KBM-7 (cell line): ENCODE results near the gene PREB.
"Not testable (repeated sequence)": the region's sequence is repeated elsewhere in the genome, so short reads cannot be mapped to it uniquely, and the experiment has no call there.

Experiments used
- DNase-seq: peaks from one replicate; pipeline ENCODE4 v3.0.0-alpha.2; 2015
- in situ Hi-C: fragments of 300-500 bp; cut with MboI; formaldehyde crosslinking; loops from 2 replicates; pipeline ENCODE4 v1.14.3; 2020; ENCODE audit warnings: low sequenced_read_pairs, low pct_unique_long_range_greater_than_20kb, mixed read lengths

Gene PREB

GRCh38 chr2:27131429-27131828, 3.0 kb downstream of the PREB start:
- DNase-seq: no peak

DNA sequence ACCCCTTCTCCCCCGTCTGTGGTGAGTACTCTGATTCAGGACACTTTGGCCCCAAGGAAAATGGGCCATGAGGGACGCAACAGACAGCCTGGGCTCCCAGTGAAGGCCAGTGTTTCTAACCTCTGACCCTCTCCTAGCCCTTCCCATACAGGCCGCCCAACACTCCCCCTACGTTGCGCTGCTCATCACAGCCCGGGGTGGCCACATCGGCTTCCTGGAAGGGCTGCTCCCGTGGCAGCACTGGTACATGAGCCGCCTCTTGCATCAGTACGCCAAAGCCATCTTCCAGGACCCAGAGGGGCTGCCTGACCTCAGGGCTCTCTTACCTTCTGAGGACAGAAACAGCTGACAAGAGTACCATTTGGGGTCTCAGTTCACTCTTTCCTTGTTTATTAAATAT, 4.0 kb downstream of the PREB start:
- in situ Hi-C loops: no loop called here
- no peak for DNase-seq

More at GRCh38 chr2:27131429-27131828, 3.0 kb downstream of the PREB start:
- in situ Hi-C loops: no loop called here

DNA sequence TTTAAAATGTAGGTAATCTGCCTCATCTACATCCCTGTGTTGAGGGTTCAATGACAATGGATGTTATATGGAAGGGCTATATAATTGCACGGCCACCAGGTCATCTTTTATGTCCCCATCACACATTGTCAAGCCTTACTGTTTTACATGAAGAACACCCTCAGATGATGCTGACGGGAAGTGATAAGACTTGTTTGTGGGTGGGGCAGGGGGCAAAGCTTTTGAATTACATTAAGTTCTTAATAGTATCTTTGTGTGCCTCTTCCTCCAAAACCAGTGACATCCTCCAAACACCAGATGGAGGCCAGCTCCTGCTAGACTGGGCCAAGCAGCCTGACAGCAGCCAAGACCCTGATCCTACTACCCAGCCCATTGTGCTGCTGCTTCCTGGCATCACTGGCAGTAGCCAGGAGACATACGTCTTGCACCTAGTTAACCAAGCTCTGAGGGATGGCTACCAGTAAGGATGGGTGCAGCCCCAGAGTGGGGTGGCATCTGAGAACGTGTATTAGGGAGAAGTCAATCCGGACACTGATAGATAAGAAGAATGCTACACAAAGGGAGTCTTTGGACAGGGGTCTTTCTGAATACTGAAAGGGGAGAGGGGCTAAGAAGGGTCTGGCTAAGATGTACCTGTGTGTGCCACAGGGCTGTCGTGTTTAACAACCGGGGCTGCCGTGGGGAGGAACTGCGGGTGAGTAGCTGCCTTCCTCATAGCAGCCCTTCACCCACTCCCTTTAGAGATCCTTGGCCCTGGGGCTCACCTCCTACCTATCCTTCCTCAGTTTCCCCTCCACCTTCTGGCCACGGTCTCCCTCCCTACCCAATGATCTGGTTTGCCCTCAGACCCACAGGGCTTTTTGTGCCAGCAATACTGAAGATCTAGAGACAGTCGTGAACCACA, 5.5 kb downstream of the PREB start:
- in situ Hi-C loops: no loop called here
- no peak for DNase-seq

DNA sequence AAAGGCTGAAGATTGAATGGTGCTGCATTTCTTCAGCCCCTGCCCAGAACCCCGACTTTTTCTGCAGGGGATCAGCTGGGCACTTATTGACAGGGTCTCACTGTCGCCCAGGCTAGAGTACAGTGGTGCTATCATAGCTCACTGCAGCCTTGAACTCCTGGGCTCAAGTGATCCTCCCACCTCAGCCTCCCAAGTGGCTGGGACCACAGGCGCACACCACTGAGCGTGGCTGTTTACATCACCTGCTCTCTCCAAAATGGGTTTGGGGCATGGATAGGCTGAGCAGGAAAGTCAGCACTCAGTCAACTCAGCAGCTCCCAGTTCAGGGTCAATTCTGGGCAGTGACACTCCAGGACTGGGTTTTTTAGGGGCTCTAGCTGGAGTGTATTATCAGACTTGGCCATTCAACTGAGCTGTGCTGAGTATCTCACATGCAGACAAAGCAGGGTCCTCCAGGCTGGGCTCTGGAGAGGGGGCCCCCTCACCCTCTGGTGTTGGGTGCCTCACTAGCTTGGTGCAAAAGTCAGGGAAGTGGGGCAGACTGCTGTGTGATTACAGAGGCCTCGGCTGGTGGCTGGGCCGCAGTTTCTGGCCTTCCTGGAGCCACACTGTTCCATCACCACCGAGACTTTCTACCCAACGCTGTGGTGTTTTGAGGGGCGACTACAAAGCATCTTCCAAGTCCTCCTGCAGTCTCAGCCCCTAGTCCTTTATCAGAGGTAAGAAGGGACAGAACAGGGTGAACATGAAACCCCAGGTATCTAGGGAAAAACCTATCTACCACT, 6.4 kb downstream of the PREB start:
- DNase-seq: no peak
- in situ Hi-C loops: no loop called here

- DNase-seq: no peak
- in situ Hi-C loops: no loop called here
Measured at GRCh38 chr2:27126252-27126710, 8.2 kb downstream of the PREB start.

DNA sequence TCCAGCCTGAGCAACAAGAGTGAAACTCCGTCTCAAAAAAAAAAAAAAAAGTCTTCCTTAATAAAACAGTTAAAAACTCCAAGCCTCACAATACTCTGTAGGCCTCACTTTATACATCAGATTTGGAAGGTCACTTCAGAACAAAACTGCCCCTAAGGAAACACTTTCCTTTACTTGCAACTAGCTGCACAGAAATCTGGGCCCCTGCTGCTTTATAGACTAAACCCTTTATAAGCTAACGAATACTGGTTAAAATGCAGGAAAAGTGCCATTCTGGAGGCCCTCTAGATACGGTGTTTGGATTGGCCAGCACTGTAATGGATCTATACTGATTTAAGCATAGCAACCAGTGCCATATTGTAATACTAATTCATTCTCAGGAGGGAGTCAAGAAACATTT, 9.3 kb downstream of the PREB start:
- no peak for DNase-seq
- in situ Hi-C loops: no loop called here

- in situ Hi-C loops: no loop called here
- peak; percentile 60 for DNase-seq
Measured at GRCh38 chr2:27123302-27124150, 10.9 kb downstream of the PREB start, which contains the start of gene ABHD1. Gene ABHD1 (plus strand): TSS chr2:27123815. CDS start chr2:27123949, 134 bp downstream.

DNA sequence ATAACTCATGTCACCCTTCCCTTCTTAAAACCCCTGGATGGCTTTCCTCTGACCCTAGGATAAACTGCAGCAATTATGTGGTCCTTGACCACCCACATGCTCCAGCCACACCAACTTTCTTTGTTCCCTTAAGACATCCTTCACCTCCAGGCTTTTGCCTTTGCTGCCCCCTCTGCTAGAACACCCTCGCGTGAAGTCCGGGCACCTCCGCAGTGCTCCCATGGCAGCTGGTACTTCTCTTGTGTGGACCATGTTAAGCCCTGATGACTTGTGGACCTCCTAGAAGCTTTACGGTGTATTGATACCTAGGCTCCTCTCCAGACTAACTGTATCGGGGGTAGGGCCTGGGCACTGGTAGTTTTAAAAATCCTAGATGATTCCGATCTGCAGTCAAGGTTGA, 11.6 kb downstream of the PREB start:
- DNase-seq: no peak
- in situ Hi-C loops: no loop called here

DNA sequence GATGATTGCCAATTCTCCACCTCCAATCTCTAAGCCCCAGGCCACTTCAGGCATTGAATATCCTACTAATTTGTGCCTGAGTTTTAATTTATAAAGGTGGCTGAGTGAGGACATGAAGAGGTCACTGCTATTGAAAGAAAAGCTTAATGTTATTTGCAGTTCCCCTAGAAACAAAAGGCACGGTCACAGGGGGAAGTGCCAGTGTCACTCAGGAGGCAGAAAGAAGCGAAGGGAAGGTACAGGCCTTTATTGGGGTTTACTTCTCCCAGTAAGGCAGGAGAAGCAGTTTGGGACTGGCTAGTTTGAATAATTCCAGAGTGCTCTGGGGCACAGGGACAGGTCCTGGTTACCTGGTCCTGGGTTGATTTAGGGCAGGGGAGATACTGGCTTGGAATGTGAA, 12.5 kb downstream of the PREB start:
- in situ Hi-C loops: no loop called here
- DNase-seq: no peak

- DNase-seq, in situ Hi-C loops: not testable (repeated sequence)
Measured at GRCh38 chr2:27119330-27119670, 15.1 kb downstream of the PREB start.

- DNase-seq: no peak
- in situ Hi-C loops: no loop called here
Measured at GRCh38 chr2:27118525-27119329, 15.7 kb downstream of the PREB start, which contains the start of gene CGREF1. Gene CGREF1 (minus strand): TSS chr2:27119128. CDS start chr2:27104366, 14,762 bp downstream.

DNA sequence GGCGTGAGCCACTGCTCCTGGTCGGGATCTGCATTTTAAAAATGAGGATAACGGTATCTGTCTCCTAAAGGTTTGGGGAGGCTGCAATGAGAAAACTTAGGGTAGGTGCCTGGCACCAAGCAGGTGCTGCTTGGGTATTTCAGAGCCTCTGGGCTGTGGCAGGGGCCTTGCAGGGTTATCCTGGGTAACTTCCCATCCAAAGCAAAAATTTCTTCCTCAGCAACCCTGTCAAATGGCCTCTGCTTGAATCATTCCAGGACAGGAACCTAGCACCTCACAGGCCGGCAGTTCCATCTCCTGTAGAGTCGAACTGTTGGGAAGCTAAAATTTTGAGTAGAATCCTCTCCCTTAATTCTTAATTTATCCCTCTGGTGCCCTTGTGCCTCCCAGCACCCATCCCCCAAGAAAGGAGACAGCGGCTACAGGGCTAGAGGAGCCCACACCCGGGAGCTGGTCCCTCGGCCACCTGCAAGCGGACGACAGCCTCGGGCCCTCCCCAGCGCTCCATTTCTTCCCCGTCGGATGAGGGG, 16.4 kb downstream of the PREB start:
- in situ Hi-C loops: no loop called here
- no peak for DNase-seq

GRCh38 chr2:27115519-27115918, 18.9 kb downstream of the PREB start:
- no peak for DNase-seq
- in situ Hi-C loops: no loop called here

GRCh38 chr2:27111392-27112078, 22.9 kb downstream of the PREB start:
- DNase-seq, in situ Hi-C loops: not testable (repeated sequence)

GRCh38 chr2:27110603-27111352, 23.7 kb downstream of the PREB start:
- in situ Hi-C loops, DNase-seq: not testable (repeated sequence)

- DNase-seq: no peak
- in situ Hi-C loops: no loop called here
Measured at GRCh38 chr2:27109083-27109482, 25.4 kb downstream of the PREB start.

DNA sequence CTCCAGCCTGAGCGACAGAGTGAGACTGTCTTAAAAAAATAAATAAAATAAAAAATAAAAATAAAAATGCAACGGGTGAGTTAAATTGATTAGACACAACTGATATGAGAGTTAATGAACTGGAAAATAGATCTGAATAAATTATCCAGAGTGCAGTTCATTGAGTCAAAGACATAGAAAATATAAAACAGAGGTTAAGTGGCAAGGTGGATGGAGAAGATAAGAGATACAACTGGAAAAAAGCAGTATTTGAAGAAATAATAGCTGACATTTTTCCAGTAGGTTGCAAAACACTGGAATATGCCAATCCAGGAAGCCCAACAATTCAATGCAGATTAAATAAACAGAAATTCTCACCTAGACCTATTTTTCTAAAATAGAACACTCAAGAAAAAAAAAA, 26.2 kb downstream of the PREB start:
- no peak for DNase-seq
- in situ Hi-C loops: no loop called here
